Ovary (tissue), 3 donors: ENCODE data around the gene MESD.

Experiments used
- CTCF ChIP-seq, 3 donors: fragments of 450-650 bp in 2 of 3; fragments of 200-600 bp in 1 of 3; IDR thresholded peaks; one replicate each; pipeline versions ENCODE4 v1.5.1 to v1.8.0; 2016 to 2022; ENCODE audit warnings: antibody characterized with exemption in 3 of 3, mild to moderate bottlenecking in 1 of 3
- POLR2A ChIP-seq: fragments of 450-650 bp; IDR thresholded peaks from one replicate; pipeline ENCODE4 v1.6.1; 2017; ENCODE audit warnings: antibody characterized with exemption, mild to moderate bottlenecking, moderate library complexity
- donor health status: DM: no; HTN: no; CAD: no.

- TF ChIP-seq POLR2A: no peak
- no peak for TF ChIP-seq CTCF (IDR thresholded peaks at IDR 0.05)
Observed at GRCh38 chr15:80904998-80905397, 84.6 kb downstream of the MESD start.
